ENCODE data around the gene ACAA1.
"Not testable (repeated sequence)": the region's sequence is repeated elsewhere in the genome, so short reads cannot be mapped to it uniquely, and the experiment has no call there.

The ACAA1 gene, protein sequence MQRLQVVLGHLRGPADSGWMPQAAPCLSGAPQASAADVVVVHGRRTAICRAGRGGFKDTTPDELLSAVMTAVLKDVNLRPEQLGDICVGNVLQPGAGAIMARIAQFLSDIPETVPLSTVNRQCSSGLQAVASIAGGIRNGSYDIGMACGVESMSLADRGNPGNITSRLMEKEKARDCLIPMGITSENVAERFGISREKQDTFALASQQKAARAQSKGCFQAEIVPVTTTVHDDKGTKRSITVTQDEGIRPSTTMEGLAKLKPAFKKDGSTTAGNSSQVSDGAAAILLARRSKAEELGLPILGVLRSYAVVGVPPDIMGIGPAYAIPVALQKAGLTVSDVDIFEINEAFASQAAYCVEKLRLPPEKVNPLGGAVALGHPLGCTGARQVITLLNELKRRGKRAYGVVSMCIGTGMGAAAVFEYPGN

DNA sequence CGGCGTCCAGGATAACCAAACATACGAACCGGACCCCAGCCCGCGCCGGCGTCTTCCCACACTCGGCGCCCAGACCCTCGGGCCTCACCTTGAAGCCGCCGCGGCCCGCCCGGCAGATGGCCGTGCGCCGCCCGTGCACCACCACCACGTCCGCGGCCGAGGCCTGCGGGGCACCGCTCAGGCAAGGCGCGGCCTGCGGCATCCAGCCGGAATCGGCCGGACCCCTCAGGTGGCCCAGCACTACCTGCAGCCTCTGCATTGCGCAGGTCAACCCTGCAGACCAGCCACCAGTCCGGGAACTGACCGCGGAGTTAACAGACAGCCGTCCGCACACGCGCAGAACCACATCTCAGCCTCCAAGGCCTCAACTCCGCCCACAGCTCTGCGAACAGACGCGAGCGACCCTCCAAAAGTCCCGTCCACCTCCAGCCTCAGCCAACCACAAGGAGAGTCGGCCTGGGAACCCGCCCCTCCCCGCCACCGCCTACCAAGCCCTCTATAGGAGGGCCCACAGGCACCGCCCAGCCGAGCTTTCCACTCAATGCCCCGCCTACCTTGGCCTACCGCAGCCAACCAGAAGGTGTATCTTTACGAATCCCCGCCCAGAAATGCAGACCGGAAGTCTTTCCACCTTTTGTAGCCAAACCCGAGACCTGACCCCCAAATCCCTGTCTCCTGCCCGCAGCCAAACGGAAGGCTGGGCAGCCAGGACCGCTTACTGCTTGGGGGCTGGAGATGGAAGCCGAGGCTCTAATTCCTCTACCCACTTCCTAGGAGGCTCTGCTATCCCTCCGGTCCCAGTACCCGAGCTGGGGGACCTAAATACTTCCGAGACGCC, at the start of gene ACAA1:
TSS of gene ACAA1 (minus strand) at position 351 of the 838 bp plus-strand sequence. CDS start at position 259, 92 bp downstream.
- peak; percentile 94 to 95 for DNase-seq (ENCODE audit: low read depth in 2 of 2)

DNA sequence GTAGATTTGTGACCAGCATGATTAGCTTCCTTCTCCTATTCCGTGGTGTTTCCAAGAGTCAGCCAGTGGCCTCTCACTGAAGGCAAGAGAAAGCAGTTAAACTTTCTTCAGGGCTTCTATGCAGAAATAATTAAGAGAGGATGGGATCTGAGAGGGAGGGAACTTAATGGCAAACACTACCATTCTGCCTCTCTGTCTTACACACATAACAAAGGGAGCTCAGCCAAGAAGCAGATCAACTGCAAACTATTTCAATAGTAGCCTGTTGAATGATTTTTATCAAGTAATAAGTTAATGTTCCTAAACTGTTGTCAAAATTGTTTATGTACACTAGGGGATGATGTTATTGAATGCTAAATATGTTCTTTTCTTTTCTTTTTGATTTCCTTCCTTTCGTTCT, 40.3 kb upstream of the ACAA1 start:
- no peak for DNase-seq (ENCODE audit: low read depth in 2 of 2)

GRCh38 chr3:38173834-38174418, 37.0 kb upstream of the ACAA1 start:
- no peak for DNase-seq (ENCODE audit: low read depth in 2 of 2)

DNA sequence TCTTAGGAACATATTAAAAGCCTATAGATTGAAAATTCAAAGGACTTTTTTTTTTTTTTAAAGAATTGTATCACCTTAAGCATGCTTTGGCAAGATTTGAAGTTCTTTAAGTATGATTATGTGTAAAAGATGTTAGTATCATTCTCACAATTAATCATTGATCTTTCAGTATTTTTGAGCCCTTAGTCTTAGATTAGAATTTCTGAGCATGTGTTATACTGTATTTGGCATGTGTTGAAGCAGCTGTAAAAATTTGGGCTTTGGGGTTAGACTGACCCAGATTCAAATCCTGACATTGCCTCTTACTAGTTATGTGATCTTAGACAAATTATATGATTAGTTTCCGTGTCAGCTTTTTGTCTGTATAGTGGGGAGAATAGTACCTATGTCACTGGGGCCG, 34.7 kb upstream of the ACAA1 start:
- no peak for DNase-seq (ENCODE audit: low read depth in 2 of 2)

- no peak for DNase-seq (ENCODE audit: low read depth in 2 of 2)
Measured at GRCh38 chr3:38170722-38171121, 33.8 kb upstream of the ACAA1 start.

GRCh38 chr3:38169027-38169317, 32.0 kb upstream of the ACAA1 start:
- DNase-seq (ENCODE audit: low read depth in 2 of 2) = no peak

GRCh38 chr3:38168151-38169026, 31.5 kb upstream of the ACAA1 start:
- DNase-seq (ENCODE audit: low read depth in 2 of 2) = peak; percentile 23 to 28

GRCh38 chr3:38167591-38167990, 30.7 kb upstream of the ACAA1 start:
- DNase-seq (ENCODE audit: low read depth in 2 of 2) = no peak

- peak in 1 of 2 experiments; percentile 6 for DNase-seq (ENCODE audit: low read depth in 2 of 2)
Measured at GRCh38 chr3:38165722-38166387, 28.9 kb upstream of the ACAA1 start.

- DNase-seq (ENCODE audit: low read depth in 2 of 2) = peak; percentile 99
Measured at GRCh38 chr3:38164952-38165721, 28.2 kb upstream of the ACAA1 start, which contains the start of gene OXSR1. TSS of gene OXSR1 (plus strand) at chr3:38165537. CDS start at chr3:38165877, 340 bp downstream.

- no peak for DNase-seq (ENCODE audit: low read depth in 2 of 2)
Measured at GRCh38 chr3:38164643-38164951, 27.7 kb upstream of the ACAA1 start.

DNA sequence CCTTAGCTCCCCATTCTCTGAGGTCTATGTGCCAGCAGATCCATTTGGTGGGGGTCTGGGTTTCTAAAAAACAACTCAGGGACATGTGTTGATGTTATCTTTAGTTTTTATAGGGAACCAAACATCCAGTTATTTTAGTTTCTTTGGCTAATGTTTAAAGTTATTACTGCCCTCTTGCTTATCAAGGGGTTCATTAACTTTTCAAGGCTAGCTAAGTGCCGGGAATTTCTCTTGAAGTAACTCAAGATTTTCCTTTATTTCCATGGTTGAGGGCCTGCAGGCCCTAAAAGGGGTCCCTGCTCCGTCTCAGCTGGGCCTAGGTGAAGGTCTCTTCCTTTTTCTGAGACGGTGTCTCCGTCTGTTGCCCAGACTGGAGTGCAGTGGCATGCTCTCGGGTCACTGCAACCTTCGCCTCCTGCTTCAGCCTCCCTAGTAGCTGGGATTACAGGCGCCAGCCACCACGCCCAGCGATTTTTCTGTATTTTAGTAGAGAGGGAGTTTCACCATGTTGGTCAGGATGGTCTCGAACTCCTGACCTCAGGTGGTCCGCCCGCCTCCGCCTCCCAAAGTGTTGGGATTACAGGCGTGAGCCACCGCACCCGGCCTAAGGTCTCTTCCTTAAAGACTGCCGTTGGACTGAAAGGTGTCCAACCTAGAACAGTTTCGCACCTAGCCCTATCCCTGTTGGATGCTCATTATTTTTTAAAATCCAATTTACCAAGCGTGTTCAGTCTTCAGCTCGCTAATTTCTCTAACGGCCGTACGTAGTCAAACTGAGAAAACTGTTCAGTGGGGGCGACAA, 27.1 kb upstream of the ACAA1 start:
- no peak for DNase-seq (ENCODE audit: low read depth in 2 of 2)

DNA sequence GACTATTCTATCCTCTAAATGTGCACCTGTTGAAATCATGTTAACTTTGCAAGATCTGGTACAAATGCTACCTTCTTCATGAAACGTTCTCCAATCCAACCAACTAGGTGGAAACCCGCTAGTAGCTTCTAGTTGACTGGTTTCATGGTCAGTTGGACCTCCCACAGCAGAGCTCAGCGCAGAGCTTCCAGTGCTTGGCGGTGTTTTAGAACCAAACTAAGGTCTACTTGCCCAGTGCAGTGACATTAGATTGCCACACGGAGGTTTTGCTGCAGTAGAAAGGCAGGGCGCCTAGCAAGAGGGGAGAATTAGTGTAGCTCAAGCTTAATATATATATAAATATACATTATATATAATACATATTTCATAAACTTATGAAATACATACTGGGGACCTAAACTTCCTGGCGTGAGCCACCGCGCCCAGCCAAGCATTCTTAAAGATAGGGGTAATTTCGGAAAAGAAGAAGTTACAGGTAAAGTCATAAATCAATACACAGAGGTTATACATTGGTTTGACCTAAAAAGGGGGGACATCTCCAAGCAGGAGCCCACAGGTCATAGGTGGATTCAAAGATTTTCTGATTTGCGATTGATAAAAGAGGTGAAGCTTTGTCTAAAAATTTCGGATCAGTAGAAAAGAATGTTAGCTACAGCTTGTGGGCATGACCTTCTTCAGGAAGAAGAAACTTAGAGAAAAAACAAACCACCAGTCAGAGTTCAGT, 26.4 kb upstream of the ACAA1 start:
- DNase-seq (ENCODE audit: low read depth in 2 of 2) = no peak

GRCh38 chr3:38160704-38161103, 23.8 kb upstream of the ACAA1 start:
- not testable (repeated sequence) for DNase-seq (ENCODE audit: low read depth in 2 of 2)

GRCh38 chr3:38158472-38158871, 21.5 kb upstream of the ACAA1 start:
- no peak for DNase-seq (ENCODE audit: low read depth in 2 of 2)

DNA sequence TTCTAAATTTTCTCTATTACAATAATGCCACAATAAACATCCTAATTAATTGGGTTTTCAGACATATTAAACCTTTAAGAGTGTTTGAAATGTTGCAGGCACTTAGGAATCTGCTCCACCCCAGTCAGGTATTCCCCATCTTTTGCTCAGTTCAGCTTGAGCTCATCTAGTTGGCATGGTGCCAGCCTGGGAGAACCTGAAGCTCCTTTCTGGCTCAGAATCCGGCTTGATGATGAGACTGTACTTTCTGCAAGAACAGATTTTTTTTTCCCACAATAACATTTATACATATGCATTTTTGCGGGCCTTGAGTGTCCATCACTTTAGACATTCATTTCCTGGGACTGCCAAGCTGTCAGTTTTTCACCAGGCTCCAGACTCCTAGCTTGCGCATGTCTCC, 20.7 kb upstream of the ACAA1 start:
- no peak for DNase-seq (ENCODE audit: low read depth in 2 of 2)

GRCh38 chr3:38157117-38157516, 20.2 kb upstream of the ACAA1 start:
- no peak for DNase-seq (ENCODE audit: low read depth in 2 of 2)

DNA sequence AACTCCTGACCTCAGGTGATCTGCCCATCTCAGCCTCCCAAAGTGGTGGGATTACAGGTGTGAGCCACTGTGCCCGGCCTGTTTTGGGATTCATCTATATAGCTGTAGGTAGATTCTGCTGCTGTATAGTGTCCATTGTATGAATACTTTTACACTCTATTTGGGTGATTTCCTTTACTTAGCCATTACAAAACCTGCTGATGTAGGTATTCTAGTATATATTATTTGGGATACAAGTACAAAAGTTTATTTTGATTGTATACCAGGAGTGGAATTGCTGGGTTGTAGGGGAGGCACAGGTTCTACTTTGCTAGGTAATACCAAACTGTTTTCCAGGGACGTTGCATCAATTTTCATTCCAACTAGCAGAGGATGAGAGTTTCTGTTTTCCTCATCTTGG, 18.9 kb upstream of the ACAA1 start:
- no peak for DNase-seq (ENCODE audit: low read depth in 2 of 2)
